GM10248 (cell line): ENCODE results near the gene CDK18.

Source experiments
- CTCF ChIA-PET: fragments of 300-600 bp; sonication (Branson Sonifier 250); formaldehyde crosslinking; extraction: SDS; loops from one replicate; lab custom pipeline; 2021; ENCODE audit warnings: antibody characterized with exemption; lab: Yijun Ruan, JAX
- POLR2A ChIA-PET: fragments of 350-650 bp; sonication (Branson Sonifier 250); formaldehyde crosslinking; extraction: SDS; loops from one replicate; lab custom pipeline; 2020; ENCODE audit warnings: antibody characterized with exemption; lab: Yijun Ruan, JAX
- DNase-seq: peaks from one replicate; pipeline ENCODE4 v3.0.0; 2012; ENCODE audit errors: extremely low spot score
- TF ChIP-seq, protein P1 (sequence below): IDR thresholded peaks from 2 replicates; pipeline ENCODE4 v1.5.1; 2012; ENCODE audit warnings: mild to moderate bottlenecking, low read depth; ENCODE audit errors: extremely low read depth, missing control alignments, control extremely low read depth

CDK18 gene

DNA sequence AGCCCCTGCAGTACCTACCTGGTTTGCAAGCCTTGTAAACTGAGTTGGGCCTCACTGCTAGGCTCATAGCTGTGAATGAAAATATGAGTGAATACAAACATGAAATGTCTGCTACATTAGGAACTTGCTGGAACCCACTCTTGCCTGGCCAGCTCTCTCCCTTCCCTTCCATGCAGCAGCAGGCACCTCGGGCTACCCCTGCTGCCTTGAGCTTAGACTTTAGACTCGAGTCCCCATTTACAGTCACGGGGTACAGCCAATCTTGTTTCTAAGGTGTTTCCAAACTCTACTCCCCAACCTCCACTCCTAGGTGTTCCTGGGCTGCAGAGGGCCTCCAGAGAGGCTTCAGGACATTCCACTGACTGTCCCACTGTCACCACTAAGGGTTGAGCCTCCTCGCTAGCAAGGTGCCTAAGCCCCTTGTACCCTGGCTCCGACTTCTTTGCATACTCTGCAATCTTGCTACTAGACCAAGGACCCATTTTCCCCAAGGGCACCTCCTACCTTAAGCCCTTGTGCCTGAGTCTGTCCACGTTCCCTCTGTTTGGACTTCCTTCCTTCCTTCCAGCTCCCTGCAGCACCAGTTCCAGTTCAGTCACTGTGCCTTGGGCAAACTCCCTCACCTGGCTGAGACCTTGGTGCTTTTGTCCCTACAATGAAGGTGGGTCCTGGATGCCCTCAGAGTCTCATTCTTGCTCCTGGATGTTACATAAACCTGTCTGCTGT is 36.9 kb downstream of the CDK18 start:
- DNase-seq = no peak
- POLR2A ChIA-PET = no interaction called here
- CTCF ChIA-PET = interaction anchor here (1.2 to 4.6 kb wide), 5 partner anchors 11 to 118 kb away, joined by 3 to 24 read pairs (median 6); no protein-coding TSS in a partner anchor
- TF ChIP-seq, protein P1, sequence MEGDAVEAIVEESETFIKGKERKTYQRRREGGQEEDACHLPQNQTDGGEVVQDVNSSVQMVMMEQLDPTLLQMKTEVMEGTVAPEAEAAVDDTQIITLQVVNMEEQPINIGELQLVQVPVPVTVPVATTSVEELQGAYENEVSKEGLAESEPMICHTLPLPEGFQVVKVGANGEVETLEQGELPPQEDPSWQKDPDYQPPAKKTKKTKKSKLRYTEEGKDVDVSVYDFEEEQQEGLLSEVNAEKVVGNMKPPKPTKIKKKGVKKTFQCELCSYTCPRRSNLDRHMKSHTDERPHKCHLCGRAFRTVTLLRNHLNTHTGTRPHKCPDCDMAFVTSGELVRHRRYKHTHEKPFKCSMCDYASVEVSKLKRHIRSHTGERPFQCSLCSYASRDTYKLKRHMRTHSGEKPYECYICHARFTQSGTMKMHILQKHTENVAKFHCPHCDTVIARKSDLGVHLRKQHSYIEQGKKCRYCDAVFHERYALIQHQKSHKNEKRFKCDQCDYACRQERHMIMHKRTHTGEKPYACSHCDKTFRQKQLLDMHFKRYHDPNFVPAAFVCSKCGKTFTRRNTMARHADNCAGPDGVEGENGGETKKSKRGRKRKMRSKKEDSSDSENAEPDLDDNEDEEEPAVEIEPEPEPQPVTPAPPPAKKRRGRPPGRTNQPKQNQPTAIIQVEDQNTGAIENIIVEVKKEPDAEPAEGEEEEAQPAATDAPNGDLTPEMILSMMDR = no peak

DNA sequence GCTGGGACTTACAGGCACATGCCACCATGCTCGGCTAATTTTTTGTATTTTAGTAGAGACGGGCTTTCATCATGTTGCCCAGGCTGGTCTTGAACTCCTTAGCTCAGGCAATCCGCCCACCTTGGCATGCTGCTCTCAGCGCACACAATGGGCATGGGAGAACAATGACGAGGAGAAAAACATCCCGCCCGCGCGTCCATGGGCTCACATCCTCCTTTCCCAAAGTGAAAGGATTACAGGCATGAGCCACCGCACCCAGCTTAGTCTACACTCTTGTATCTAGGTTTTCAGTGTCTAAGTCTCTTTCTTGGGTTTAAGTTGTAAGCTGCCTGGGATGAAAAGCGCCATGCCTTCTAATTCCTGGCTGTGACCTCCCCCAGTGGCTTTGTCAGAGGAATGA is 37.9 kb downstream of the CDK18 start:
- TF ChIP-seq, protein P1 = no peak
- no peak for DNase-seq
- ChIA-PET POLR2A (no interaction called here), CTCF (interaction anchor here (1.2 to 4.6 kb wide), 5 partner anchors 12 to 117 kb away, joined by 3 to 24 read pairs (median 7); no protein-coding TSS in a partner anchor)

DNA sequence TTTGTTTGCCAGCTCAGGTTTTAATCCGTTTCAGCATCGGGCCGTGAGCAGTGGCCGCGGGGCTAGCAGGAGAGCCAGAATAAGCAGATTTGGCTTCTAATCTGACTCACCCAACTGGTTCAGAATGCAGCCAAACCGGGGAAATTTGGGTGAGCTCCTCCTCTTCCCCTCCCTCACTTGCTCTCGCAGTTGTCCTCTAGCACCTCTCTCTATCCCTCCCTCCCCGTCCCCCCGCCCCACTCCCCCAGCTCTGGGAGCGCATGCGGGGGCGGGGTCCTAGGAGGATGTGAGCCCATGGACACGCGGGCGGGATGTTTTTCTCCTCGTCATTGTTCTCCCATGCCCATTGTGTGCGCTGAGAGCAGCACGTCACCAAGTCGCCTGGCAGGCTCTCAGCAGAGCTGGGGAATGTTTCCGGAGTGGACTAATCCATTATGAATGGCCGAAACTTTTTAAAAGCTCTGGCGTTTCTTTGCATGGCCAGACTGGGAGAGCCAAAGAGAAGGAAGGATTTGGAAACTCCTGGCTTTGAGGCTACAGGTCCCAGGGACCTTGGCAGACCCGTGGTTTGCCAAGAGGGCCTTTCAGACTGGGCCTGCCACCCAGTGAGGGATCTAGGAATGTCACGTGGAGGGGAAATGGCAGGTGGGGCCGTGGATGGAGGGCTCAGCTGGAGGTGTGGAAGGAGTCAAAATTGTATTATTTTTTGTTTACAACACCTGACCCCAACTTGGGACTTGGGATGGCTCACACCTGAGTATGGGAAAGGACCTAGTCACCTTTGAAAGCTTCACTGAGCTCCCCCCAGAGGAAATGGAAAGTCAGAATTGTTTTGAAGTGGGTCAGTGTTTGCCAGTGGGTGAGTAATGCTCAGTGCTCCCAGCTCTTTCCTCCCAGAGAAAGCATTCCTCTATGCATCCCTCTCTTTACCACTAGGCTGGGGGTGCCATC is 39.2 kb downstream of the CDK18 start:
- ChIA-PET POLR2A (interaction anchor here (0.5 kb wide), 1 partner anchor 160 kb away, joined by 4 read pairs; no protein-coding TSS in a partner anchor), CTCF (interaction anchor here (1.0 to 4.6 kb wide), 7 partner anchors 13 to 168 kb away, joined by 3 to 24 read pairs (median 7); no protein-coding TSS in a partner anchor)
- DNase-seq = no peak

DNA sequence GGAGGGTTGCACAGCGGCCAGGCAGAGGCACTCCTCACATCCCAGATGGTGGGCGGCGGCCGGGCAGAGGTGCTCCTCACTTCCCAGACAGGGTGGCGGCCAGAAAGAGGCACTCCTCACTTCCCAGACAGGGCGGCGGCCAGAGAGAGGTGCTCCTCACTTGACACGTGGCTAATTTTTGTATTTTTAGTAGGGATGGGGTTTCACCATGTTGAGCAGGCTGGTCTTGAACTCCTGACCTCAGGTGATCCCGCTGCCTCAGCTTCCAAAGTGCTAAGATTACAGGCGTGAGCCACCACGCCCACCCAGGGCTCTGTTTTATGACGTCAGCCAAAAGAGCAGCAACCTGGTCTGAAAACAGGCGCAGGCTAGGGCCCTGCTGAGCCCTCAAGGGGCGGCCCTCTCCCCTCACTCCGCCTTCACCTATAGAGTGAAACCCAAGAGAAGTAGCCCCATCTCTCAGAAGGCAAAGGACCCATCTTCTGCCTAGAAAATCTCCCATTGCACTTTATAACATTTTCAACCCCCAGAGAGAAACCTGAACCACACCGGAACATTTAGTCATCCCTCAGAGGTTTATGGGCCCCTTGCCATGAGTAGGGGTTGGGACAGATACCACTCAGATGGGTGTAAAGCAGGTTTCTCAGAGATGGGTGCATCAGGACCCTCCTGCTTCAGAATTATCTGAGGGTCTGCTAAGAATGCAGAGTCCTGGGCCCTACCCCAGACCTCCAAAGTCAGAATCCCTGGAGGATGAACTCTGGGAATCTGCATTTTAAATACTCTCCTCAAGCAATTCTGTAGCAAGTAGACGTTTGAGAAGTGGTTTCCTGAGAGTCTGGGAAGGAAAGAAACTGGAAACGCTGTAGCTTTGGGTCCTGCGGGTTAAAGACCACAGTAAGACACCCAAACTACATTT is 40.8 kb downstream of the CDK18 start:
- ChIA-PET CTCF (interaction anchor here (1.0 to 1.6 kb wide), 2 partner anchors 13 to 16 kb away, joined by 3 to 5 read pairs; no protein-coding TSS in a partner anchor), POLR2A (no interaction called here)
- TF ChIP-seq, protein P1 = no peak
- no peak for DNase-seq

More for the DNA sequence above, 39.2 kb downstream of the CDK18 start:
- TF ChIP-seq, protein P1 = no peak

DNA sequence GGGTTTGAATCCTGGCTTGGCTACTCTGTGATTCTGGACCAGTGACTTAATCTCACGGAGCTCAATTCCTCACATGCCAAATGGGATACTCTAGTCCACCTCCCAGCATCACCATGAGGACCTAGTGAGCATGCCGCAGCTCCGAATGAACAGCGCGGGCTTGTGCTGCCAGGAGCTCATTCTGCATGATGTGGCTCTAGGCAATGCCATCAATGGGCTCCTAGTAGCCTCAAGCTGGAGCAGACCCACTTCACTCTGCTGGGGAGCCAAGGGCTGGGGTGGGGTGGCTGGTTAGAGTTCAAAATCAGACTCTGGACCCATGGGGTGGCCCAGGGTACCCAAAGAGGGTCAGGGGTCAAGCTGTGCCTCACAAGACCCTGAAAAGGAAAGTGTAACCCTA is 41.5 kb downstream of the CDK18 start:
- POLR2A ChIA-PET = no interaction called here
- TF ChIP-seq, protein P1 = no peak
- DNase-seq = no peak
- CTCF ChIA-PET = interaction anchor here (1.0 to 1.6 kb wide), 2 partner anchors 14 to 16 kb away, joined by 3 to 5 read pairs; no protein-coding TSS in a partner anchor
